Measurements from ENCODE around the gene AZU1. TPM values are rescaled to one million over a fixed set of nuclear protein-coding genes. Genes with fewer than 3 reads are reported as not detected.
A peak's percentile ranks its signal among the peaks of the same experiment; 100 is the strongest.
"Not testable (repeated sequence)": the region's sequence is repeated elsewhere in the genome, so short reads cannot be mapped to it uniquely, and the experiment has no call there.

Gene AZU1
- total RNA-seq, 4 donors from 2014 or later, result 0.42 TPM; not detected in 3

GRCh38 chr19:834216-834615 is 6.6 kb downstream of the AZU1 start:
- 41 to 57% methylated on average over 24 of the region's 24 CpGs for WGBS, 2 donors
- no peaks in the 10 kb centered on the region for H3K9me3 ChIP-seq
- no peaks in the 10 kb centered on the region for H3K4me1 ChIP-seq
- H3K27ac ChIP-seq, result no peak overlapping the region
- H3K4me3 ChIP-seq, result no peak overlapping the region
- no peaks in the 10 kb centered on the region for H3K36me3 ChIP-seq
- peaks cover 0 to 84% of the 10 kb centered on the region in 2 donors for H3K27me3 ChIP-seq
- no peak for DNase-seq (ENCODE audit: low spot score in 2 of 2)
- no peak for TF ChIP-seq CTCF (IDR thresholded peaks at IDR 0.05)
- TF ChIP-seq EP300 (IDR thresholded peaks at IDR 0.05), result no peak
- TF ChIP-seq POLR2A (IDR thresholded peaks at IDR 0.05), result no peak

- 47 to 53% methylated on average over 23 to 26 of the region's 36 CpGs for WGBS, 2 donors
- TF ChIP-seq EP300 (IDR thresholded peaks at IDR 0.05) (no peak), POLR2A (IDR thresholded peaks at IDR 0.05) (no peak), CTCF (IDR thresholded peaks at IDR 0.05) (no peak)
- no peaks in the 10 kb centered on the region for H3K4me1 ChIP-seq
- no peak overlapping the region for H3K27ac ChIP-seq
- no peaks in the 10 kb centered on the region for H3K9me3 ChIP-seq
- H3K27me3 ChIP-seq, result peaks cover 0 to 77% of the 10 kb centered on the region in 2 donors
- H3K4me3 ChIP-seq, result no peak overlapping the region
- no peak for DNase-seq (ENCODE audit: low spot score in 2 of 2)
- H3K36me3 ChIP-seq, result no peaks in the 10 kb centered on the region
Measured at GRCh38 chr19:835210-835810, 7.7 kb downstream of the AZU1 start.

DNA sequence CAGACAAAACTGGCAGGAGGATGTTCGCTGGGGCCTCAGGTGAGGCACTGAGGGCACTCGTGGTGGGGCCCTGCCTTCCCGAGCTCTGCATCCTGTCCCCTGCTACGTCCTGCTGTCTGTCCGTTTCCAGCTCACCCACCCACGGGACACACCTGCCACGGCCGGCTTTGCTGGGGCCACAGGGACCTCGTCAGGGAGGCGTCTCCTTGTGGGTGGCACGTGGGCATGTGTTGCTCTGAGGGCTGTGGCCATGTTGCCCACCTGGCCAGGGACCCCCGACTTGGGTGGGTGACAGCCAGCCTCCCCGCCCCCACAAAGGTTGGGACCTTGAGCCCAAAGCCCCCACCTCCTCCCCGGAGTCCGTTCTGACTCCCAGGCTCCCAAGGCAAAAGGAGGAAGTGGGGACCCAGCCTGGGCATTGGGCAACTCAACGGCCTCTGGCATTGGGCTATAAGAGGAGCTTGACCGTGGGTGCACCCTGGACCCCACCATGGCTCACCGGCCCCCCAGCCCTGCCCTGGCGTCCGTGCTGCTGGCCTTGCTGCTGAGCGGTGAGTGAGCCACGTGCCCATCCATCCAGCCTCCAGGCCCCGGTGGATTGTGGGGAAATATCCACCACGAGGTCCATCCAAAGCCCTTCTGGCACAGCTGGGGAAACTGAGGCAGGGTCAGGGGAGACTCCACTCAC is 13.0 kb downstream of the AZU1 start, which contains the start of gene PRTN3:
Gene PRTN3, plus strand, starts transcription at position 481 of the 688 bp plus-strand sequence. Its CDS starts 10 bp downstream, at position 491.
- H3K27ac ChIP-seq, result no peak within 1 kb of the TSS
- peaks cover 0 to 12% (median 9%) of the 10 kb centered on the region in 4 donors for H3K4me1 ChIP-seq
- DNase-seq (ENCODE audit: low spot score in 2 of 2), result no peak
- no peak within 1 kb of the TSS for H3K4me3 ChIP-seq
- no peaks in the 10 kb centered on the region for H3K9me3 ChIP-seq
- H3K36me3 ChIP-seq, result no peaks in the 10 kb centered on the region
- peaks cover 4 to 75% of the 10 kb centered on the region in 2 donors for H3K27me3 ChIP-seq
- 62 to 70% methylated on average over 19 to 22 of the region's 24 CpGs for WGBS, 2 donors
- no peak for TF ChIP-seq EP300 (IDR thresholded peaks at IDR 0.05)
- no peak for TF ChIP-seq POLR2A (IDR thresholded peaks at IDR 0.05)
- TF ChIP-seq CTCF (IDR thresholded peaks at IDR 0.05), result no peak

DNA sequence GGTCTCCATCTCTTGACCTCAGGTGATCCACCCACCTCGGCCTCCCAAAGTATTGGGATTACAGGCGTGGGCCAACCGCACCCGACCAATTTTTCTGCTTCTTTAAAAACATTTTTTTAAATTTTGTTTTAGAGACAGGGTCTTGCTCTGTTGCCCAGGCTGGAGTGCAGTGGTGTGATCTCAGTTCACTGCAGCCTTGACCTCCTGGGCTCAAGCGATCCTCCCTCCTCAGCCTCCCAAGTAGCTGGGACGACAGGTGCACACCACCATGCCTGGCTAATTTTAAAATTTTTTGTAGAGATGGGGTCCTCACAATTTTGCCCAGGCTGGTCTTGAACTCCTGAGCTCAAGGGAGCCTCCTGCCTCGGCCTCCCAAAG is 15.2 kb downstream of the AZU1 start:
- H3K4me1 ChIP-seq, result peaks cover 0 to 17% (median 9%) of the 10 kb centered on the region in 4 donors
- DNase-seq (ENCODE audit: low spot score in 2 of 2); H3K9me3 ChIP-seq; H3K36me3 ChIP-seq; H3K4me3 ChIP-seq; H3K27ac ChIP-seq: not testable (repeated sequence)
- H3K27me3 ChIP-seq, result peaks cover 4 to 76% of the 10 kb centered on the region in 2 donors
- WGBS, 2 donors, result 79 to 84% methylated on average over 7 of the region's 7 CpGs

- peak in 1 of 5 experiments; percentile 14 for TF ChIP-seq CTCF (IDR thresholded peaks at IDR 0.05)
- TF ChIP-seq POLR2A (IDR thresholded peaks at IDR 0.05), result no peak
- TF ChIP-seq EP300 (IDR thresholded peaks at IDR 0.05), result no peak
- DNase-seq (ENCODE audit: low spot score in 2 of 2), result no peak
- Histone ChIP-seq H3K4me1 (peaks cover 0 to 22% (median 9%) of the 10 kb centered on the region in 4 donors), H3K27me3 (peaks cover 4 to 77% of the 10 kb centered on the region in 2 donors), H3K27ac (no peak overlapping the region), H3K9me3 (no peaks in the 10 kb centered on the region), H3K36me3 (no peaks in the 10 kb centered on the region), H3K4me3 (peak overlapping the region in 1 of 4 donors; percentile 31)
- WGBS, 2 donors, result 4 to 19% methylated on average over 9 to 20 of the region's 46 CpGs
Measured at GRCh38 chr19:843180-843835, 15.7 kb downstream of the AZU1 start.
